ENCODE measurements around the gene FTCD. TPM values are rescaled to one million over a fixed set of nuclear protein-coding genes. Genes with fewer than 3 reads are reported as not detected.
A peak's percentile ranks its signal among the peaks of the same experiment; 100 is the strongest.

The FTCD gene
- total and polyA plus RNA-seq, 2 of the 4 experiments (the other 2 are of a cell fraction): 0.55 TPM; not detected in 1

- Histone ChIP-seq H3K27ac (ENCODE audit: insufficient read depth, low read length) (no peak overlapping the region), H3K9me3 (ENCODE audit: control insufficient read depth, insufficient read depth, low read length) (no peaks in the 10 kb centered on the region), H3K23ac (ENCODE audit: low read depth, low read length) (no peak overlapping the region), H3K4me3 (ENCODE audit: insufficient read depth, low read depth, low read length) (no peak overlapping the region), H3K4ac (ENCODE audit: low read depth, low read length) (no peak overlapping the region), H3K9ac (ENCODE audit: low read depth, low read length) (no peak overlapping the region), H2BK5ac (ENCODE audit: low read depth, low read length, poor library complexity, severe bottlenecking) (no peak overlapping the region), H3K4me2 (ENCODE audit: low read depth, low read length) (no peak overlapping the region), H3K27me3 (ENCODE audit: control insufficient read depth, insufficient read depth, low read length) (no peaks in the 10 kb centered on the region), H4K8ac (ENCODE audit: low read depth in 2 of 2, low read length in 2 of 2) (no peak overlapping the region), H4K91ac (ENCODE audit: insufficient read depth, low read depth, low read length) (no peak overlapping the region), H3K4me1 (ENCODE audit: control insufficient read depth, insufficient read depth, low read length) (peaks cover 2% of the 10 kb centered on the region), H2BK15ac (ENCODE audit: low read depth, low read length) (no peak overlapping the region), H2AK5ac (ENCODE audit: low read depth, low read length) (no peak overlapping the region), H2AK9ac (replicated peaks; ENCODE audit: low read depth, low read length, poor library complexity) (peak overlapping the region; percentile 35), H3K18ac (ENCODE audit: low read depth, low read length) (no peak overlapping the region), H3K9me1 (ENCODE audit: insufficient read depth, low read length) (0 out of 2 replicates have a peak, but pooled peaks cover 3% of the 10 kb centered on the region), H3K14ac (replicated peaks; ENCODE audit: low read depth, low read length) (no peak overlapping the region), H2BK20ac (ENCODE audit: low read depth, low read length) (no peak overlapping the region), H3K79me1 (ENCODE audit: low read depth in 1 of 2, low read length in 2 of 2) (no peaks in the 10 kb centered on the region), H2AFZ (replicated peaks; ENCODE audit: low read length, poor library complexity) (peak overlapping the region; percentile 90), H4K5ac (ENCODE audit: low read depth, low read length) (no peak overlapping the region), H2BK120ac (ENCODE audit: low read depth, low read length) (no peak overlapping the region), H3K56ac (ENCODE audit: extremely low read depth, insufficient read depth, low read length) (no peak overlapping the region), H3K36me3 (ENCODE audit: control insufficient read depth, insufficient read depth, low read length) (no peaks in the 10 kb centered on the region), H4K20me1 (ENCODE audit: insufficient read depth, low read length) (no peaks in the 10 kb centered on the region)
- CTCF ChIA-PET: interaction anchor here (0.5 to 1.7 kb wide), 3 partner anchors 9 to 52 kb away, joined by 3 to 13 read pairs (median 6); no protein-coding TSS in a partner anchor
- no TSS peak for BruUV-seq (replicated peaks)
- POLR2A ChIA-PET (ENCODE audit: unreplicated experiment): no interaction called here
- WGBS, 2 experiments (ENCODE audit: extremely low coverage in 2 of 2, insufficient read length in 1 of 2): no CpG with 5 or more reads among the region's 18 CpGs
- no peak for DNase-seq
- dilution Hi-C loops (cut with HindIII; ENCODE audit: low sequenced_read_pairs, unreplicated experiment): no loop called here
- intact Hi-C loops (cut with micrococcal nuclease): no loop called here
- peak; percentile 45 for ATAC-seq (ENCODE audit: low read depth)
- in situ Hi-C loops (cut with MboI; ENCODE audit: low sequenced_read_pairs): no loop called here
- no peak for TF ChIP-seq MXI1 (IDR thresholded peaks at IDR 0.05; ENCODE audit: borderline replicate concordance, low read depth, low read length)
- no peak for TF ChIP-seq RCOR1 (IDR thresholded peaks at IDR 0.05; ENCODE audit: insufficient replicate concordance, low read length)
- TF ChIP-seq MAFK (IDR thresholded peaks at IDR 0.05; ENCODE audit: low read depth, low read length): no peak
- no peak for TF ChIP-seq POLR2A (IDR thresholded peaks at IDR 0.05; ENCODE audit: low read depth, low read length)
- no peak for TF ChIP-seq ELK1 (IDR thresholded peaks at IDR 0.05; ENCODE audit: borderline replicate concordance, low read depth, low read length)
- no peak for TF ChIP-seq NFE2L2 (IDR thresholded peaks at IDR 0.05; ENCODE audit: low read depth, low read length)
- no peak for TF ChIP-seq RFX5 (IDR thresholded peaks at IDR 0.05; ENCODE audit: low read depth, low read length)
- TF ChIP-seq CEBPB (IDR thresholded peaks at IDR 0.05; ENCODE audit: low read depth, low read length): no peak
Measured at GRCh38 chr21:46152927-46153246, 2.5 kb downstream of the FTCD start.
